ENCODE results near the gene C2orf49. TPM values are rescaled to one million over a fixed set of nuclear protein-coding genes. Genes with fewer than 3 reads are reported as not detected.

C2orf49 gene
- total and polyA plus RNA-seq, 9 donors: 12.6 to 32.5 (median 20.3) TPM

- DNase-seq: peak; percentile 80 to 88 (median 87)
- peak; percentile 79 to 91 (median 89) for TF ChIP-seq CTCF (IDR thresholded peaks at IDR 0.05)
- no peak for TF ChIP-seq POLR2A (IDR thresholded peaks at IDR 0.05)
- WGBS, 3 donors: 20 to 26% (median 25%) methylated on average over 30 of the region's 30 CpGs
- Histone ChIP-seq H3K27ac (peak overlapping the region in 1 of 2 donors; percentile 98), H3K27me3 (no peaks in the 10 kb centered on the region), H3K4me1 (ENCODE audit: insufficient read depth) (peaks cover 19% of the 10 kb centered on the region), H3K9me3 (no peaks in the 10 kb centered on the region), H3K4me3 (no peak overlapping the region), H3K36me3 (no peaks in the 10 kb centered on the region)
- intact Hi-C loops (cut with DNase I): loop anchor here in 3 of 4 donors (2.0 to 5.0 kb wide), 2 partner anchors 147 to 151 kb away; no protein-coding TSS in a partner anchor
Measured at GRCh38 chr2:105369777-105370690, 32.7 kb downstream of the C2orf49 start.

GRCh38 chr2:105371156-105371555 is 33.8 kb downstream of the C2orf49 start:
- Histone ChIP-seq H3K27ac (peak overlapping the region; percentile 26 to 98), H3K9me3 (no peaks in the 10 kb centered on the region), H3K4me1 (ENCODE audit: insufficient read depth) (peaks cover 27% of the 10 kb centered on the region), H3K27me3 (no peaks in the 10 kb centered on the region), H3K4me3 (no peak overlapping the region), H3K36me3 (no peaks in the 10 kb centered on the region)
- DNase-seq: peak in 1 of 5 donors; percentile 38
- WGBS, 3 donors: 29 to 60% (median 36%) methylated on average over 10 of the region's 10 CpGs
- intact Hi-C loops (cut with DNase I): loop anchor here in 3 of 4 donors (2.0 to 5.0 kb wide), 2 partner anchors 146 to 150 kb away; no protein-coding TSS in a partner anchor
- TF ChIP-seq CTCF (IDR thresholded peaks at IDR 0.05) (no peak), EP300 (IDR thresholded peaks at IDR 0.05) (no peak), POLR2A (IDR thresholded peaks at IDR 0.05) (no peak)

GRCh38 chr2:105371810-105372209 is 34.5 kb downstream of the C2orf49 start:
- Histone ChIP-seq H3K4me3 (no peak overlapping the region), H3K27me3 (no peaks in the 10 kb centered on the region), H3K9me3 (no peaks in the 10 kb centered on the region), H3K4me1 (ENCODE audit: insufficient read depth) (peaks cover 29% of the 10 kb centered on the region), H3K36me3 (no peaks in the 10 kb centered on the region), H3K27ac (peak overlapping the region; percentile 26 to 98)
- peak in 2 of 5 donors; percentile 27 to 40 for DNase-seq
- intact Hi-C loops (cut with DNase I): loop anchor here in 3 of 4 donors (2.0 to 5.0 kb wide), 2 partner anchors 145 to 149 kb away; no protein-coding TSS in a partner anchor
- WGBS, 3 donors: 27 to 50% (median 29%) methylated on average over 4 of the region's 4 CpGs
- TF ChIP-seq CTCF (IDR thresholded peaks at IDR 0.05) (no peak), POLR2A (IDR thresholded peaks at IDR 0.05) (no peak), EP300 (IDR thresholded peaks at IDR 0.05) (no peak)

GRCh38 chr2:105373344-105373781 is 36.0 kb downstream of the C2orf49 start:
- 6 to 24% (median 14%) methylated on average over 9 of the region's 9 CpGs for WGBS, 3 donors
- H3K9me3 ChIP-seq: no peaks in the 10 kb centered on the region
- intact Hi-C loops (cut with DNase I): loop anchor here in 2 of 4 donors (5.0 kb wide), 1 partner anchor 144 kb away; no protein-coding TSS in a partner anchor
- no peak for TF ChIP-seq POLR2A (IDR thresholded peaks at IDR 0.05)
- TF ChIP-seq CTCF (IDR thresholded peaks at IDR 0.05): no peak
- TF ChIP-seq EP300 (IDR thresholded peaks at IDR 0.05): no peak
- H3K27me3 ChIP-seq: no peaks in the 10 kb centered on the region
- peaks cover 41% of the 10 kb centered on the region for H3K4me1 ChIP-seq (ENCODE audit: insufficient read depth)
- H3K36me3 ChIP-seq: no peaks in the 10 kb centered on the region
- H3K27ac ChIP-seq: peak overlapping the region; percentile 79 to 98
- peak; percentile 70 to 89 (median 84) for DNase-seq
- no peak overlapping the region for H3K4me3 ChIP-seq
